ENCODE data around the gene FABP2. TPM values are rescaled to one million over a fixed set of nuclear protein-coding genes. Genes with fewer than 3 reads are reported as not detected.

Gene FABP2
- total RNA-seq, 2 experiments from 2014 or later: not detected

GRCh38 chr4:119302073-119302832 lies 19.7 kb downstream of the FABP2 start:
- POLR2A ChIA-PET: no interaction called here
- intact Hi-C loops (cut with micrococcal nuclease): loop anchor here (10.0 kb wide), 1 partner anchor 743 kb away; no protein-coding TSS in a partner anchor
- CTCF ChIA-PET: no interaction called here
- DNase-seq (no peak), ATAC-seq (no peak)
- Mint-ChIP-seq H3K27me3 (peaks cover 3% of the 10 kb centered on the region), H3K4me1 (ENCODE audit: low read depth) (peaks cover 21% of the 10 kb centered on the region), H3K9me3 (peaks cover 2% of the 10 kb centered on the region), H3K36me3 (ENCODE audit: low read depth) (peaks cover 33% of the 10 kb centered on the region), H3K27ac (no peak overlapping the region), H3K4me3 (peak overlapping the region; percentile 92)
- no peak for TF ChIP-seq CTCF (IDR thresholded peaks at IDR 0.05)

GRCh38 chr4:119300101-119300978 lies 21.6 kb downstream of the FABP2 start:
- ATAC-seq: peak; percentile 99

GRCh38 chr4:119299741-119300100 lies 22.2 kb downstream of the FABP2 start:
- H3K9me3 Mint-ChIP-seq: peaks cover 6% of the 10 kb centered on the region

More at GRCh38 chr4:119300101-119300978, 21.6 kb downstream of the FABP2 start:
- peak; percentile 96 for DNase-seq
- Mint-ChIP-seq H3K27ac (peak overlapping the region; percentile 98), H3K36me3 (ENCODE audit: low read depth) (peaks cover 45% of the 10 kb centered on the region), H3K4me3 (peak overlapping the region; percentile 92), H3K9me3 (peaks cover 6% of the 10 kb centered on the region), H3K27me3 (peaks cover 3% of the 10 kb centered on the region), H3K4me1 (ENCODE audit: low read depth) (peaks cover 25% of the 10 kb centered on the region)
- no peak for TF ChIP-seq CTCF (IDR thresholded peaks at IDR 0.05)
- POLR2A ChIA-PET: interaction anchor here (0.6 to 2.3 kb wide), 10 partner anchors 9 to 327 kb away, joined by 3 to 17 read pairs (median 3); partner anchors contain the start of gene USP53
- intact Hi-C loops (cut with micrococcal nuclease): loop anchor here (10.0 kb wide), 1 partner anchor 744 kb away; no protein-coding TSS in a partner anchor
- CTCF ChIA-PET: interaction anchor here (0.6 to 4.7 kb wide), 10 partner anchors 8 to 455 kb away, joined by 3 to 28 read pairs (median 4); partner anchors contain the start of gene USP53

GRCh38 chr4:119299260-119299671 lies 22.7 kb downstream of the FABP2 start:
- POLR2A ChIA-PET: interaction anchor here (0.6 to 2.3 kb wide), 8 partner anchors 10 to 328 kb away, joined by 3 to 17 read pairs (median 3); partner anchors contain the start of gene USP53
- H3K36me3 Mint-ChIP-seq (ENCODE audit: low read depth): peaks cover 45% of the 10 kb centered on the region

More at GRCh38 chr4:119299741-119300100, 22.2 kb downstream of the FABP2 start:
- DNase-seq: no peak
- Mint-ChIP-seq H3K4me1 (ENCODE audit: low read depth) (peaks cover 25% of the 10 kb centered on the region), H3K27ac (peak overlapping the region; percentile 98), H3K4me3 (peak overlapping the region; percentile 92), H3K27me3 (peaks cover 3% of the 10 kb centered on the region), H3K36me3 (ENCODE audit: low read depth) (peaks cover 45% of the 10 kb centered on the region)
- ChIA-PET POLR2A (interaction anchor here (0.6 to 2.3 kb wide), 11 partner anchors 9 to 328 kb away, joined by 3 to 17 read pairs (median 3); partner anchors contain the start of gene USP53), CTCF (interaction anchor here (0.9 to 4.7 kb wide), 9 partner anchors 9 to 317 kb away, joined by 3 to 28 read pairs (median 5); partner anchors contain the start of gene USP53)
- ATAC-seq: no peak
- no peak for TF ChIP-seq CTCF (IDR thresholded peaks at IDR 0.05)
- intact Hi-C loops (cut with micrococcal nuclease): loop anchor here (10.0 kb wide), 1 partner anchor 745 kb away; no protein-coding TSS in a partner anchor

More at GRCh38 chr4:119299260-119299671, 22.7 kb downstream of the FABP2 start:
- Mint-ChIP-seq H3K27ac (peak overlapping the region; percentile 98), H3K4me1 (ENCODE audit: low read depth) (peaks cover 25% of the 10 kb centered on the region), H3K4me3 (peak overlapping the region; percentile 92), H3K27me3 (peaks cover 2% of the 10 kb centered on the region), H3K9me3 (peaks cover 6% of the 10 kb centered on the region)
- intact Hi-C loops (cut with micrococcal nuclease): no loop called here
- ATAC-seq (no peak), DNase-seq (no peak)
- CTCF ChIA-PET: interaction anchor here (1.1 to 4.7 kb wide), 8 partner anchors 9 to 316 kb away, joined by 3 to 28 read pairs (median 6); partner anchors contain the start of gene USP53
- no peak for TF ChIP-seq CTCF (IDR thresholded peaks at IDR 0.05)
